ENCODE data around the gene ADGRG1.

ADGRG1 gene

GRCh38 chr16:57632568-57632967 lies 4.1 kb downstream of the ADGRG1 start:
- Histone ChIP-seq H3K27ac (ENCODE audit: low read length) (no peak overlapping the region), H3K9ac (ENCODE audit: low read depth, low read length) (no peak overlapping the region), H3K4me1 (ENCODE audit: insufficient read depth, low read length) (peaks cover 5% of the 10 kb centered on the region), H3K27me3 (ENCODE audit: insufficient read depth, low read length) (0 out of 2 replicates have a peak, but pooled peaks cover 5% of the 10 kb centered on the region), H3K9me3 (ENCODE audit: insufficient read depth, low read depth, low read length) (no peaks in the 10 kb centered on the region), H3K36me3 (ENCODE audit: insufficient read depth, low read depth, low read length) (no peaks in the 10 kb centered on the region), H3K4me3 (ENCODE audit: low read length) (no peak overlapping the region)

GRCh38 chr16:57633383-57634064 lies 5.1 kb downstream of the ADGRG1 start:
- Histone ChIP-seq H3K4me3 (ENCODE audit: low read length) (no peak overlapping the region), H3K36me3 (ENCODE audit: insufficient read depth, low read depth, low read length) (no peaks in the 10 kb centered on the region), H3K27ac (ENCODE audit: low read length) (no peak overlapping the region), H3K9me3 (ENCODE audit: insufficient read depth, low read depth, low read length) (no peaks in the 10 kb centered on the region), H3K27me3 (ENCODE audit: insufficient read depth, low read length) (0 out of 2 replicates have a peak, but pooled peaks cover 5% of the 10 kb centered on the region), H3K4me1 (ENCODE audit: insufficient read depth, low read length) (peaks cover 4% of the 10 kb centered on the region; the same call in 1 of the 2 replicates), H3K9ac (ENCODE audit: low read depth, low read length) (no peak overlapping the region)

- no peaks in the 10 kb centered on the region for H3K36me3 ChIP-seq (ENCODE audit: insufficient read depth, low read depth, low read length)
- H3K4me3 ChIP-seq (ENCODE audit: low read length) = no peak overlapping the region
- H3K9me3 ChIP-seq (ENCODE audit: insufficient read depth, low read depth, low read length) = no peaks in the 10 kb centered on the region
- H3K4me1 ChIP-seq (ENCODE audit: insufficient read depth, low read length) = no peaks in the 10 kb centered on the region; the same call in 1 of the 2 replicates
- no peak overlapping the region for H3K27ac ChIP-seq (ENCODE audit: low read length)
- H3K27me3 ChIP-seq (ENCODE audit: insufficient read depth, low read length) = 0 out of 2 replicates have a peak, but pooled peaks cover 5% of the 10 kb centered on the region
- no peak overlapping the region for H3K9ac ChIP-seq (ENCODE audit: low read depth, low read length)
These were observed 5.7 kb downstream of the ADGRG1 start for GRCh38 chr16:57634171-57634570.

- no peaks in the 10 kb centered on the region for H3K9me3 ChIP-seq (ENCODE audit: insufficient read depth, low read depth, low read length)
- H3K9ac ChIP-seq (ENCODE audit: low read depth, low read length) = no peak overlapping the region
- no peaks in the 10 kb centered on the region for H3K36me3 ChIP-seq (ENCODE audit: insufficient read depth, low read depth, low read length)
- no peaks in the 10 kb centered on the region; the same call in 1 of the 2 replicates for H3K4me1 ChIP-seq (ENCODE audit: insufficient read depth, low read length)
- no peak overlapping the region for H3K27ac ChIP-seq (ENCODE audit: low read length)
- H3K27me3 ChIP-seq (ENCODE audit: insufficient read depth, low read length) = peaks cover 5% of the 10 kb centered on the region; the same call in 1 of the 2 replicates
- no peak overlapping the region for H3K4me3 ChIP-seq (ENCODE audit: low read length)
These were observed 7.1 kb downstream of the ADGRG1 start for GRCh38 chr16:57635266-57636097.

- Histone ChIP-seq H3K36me3 (ENCODE audit: insufficient read depth, low read depth, low read length) (no peaks in the 10 kb centered on the region), H3K9ac (ENCODE audit: low read depth, low read length) (no peak overlapping the region), H3K27me3 (ENCODE audit: insufficient read depth, low read length) (peaks cover 5% of the 10 kb centered on the region; the same call in 1 of the 2 replicates), H3K4me1 (ENCODE audit: insufficient read depth, low read length) (no peaks in the 10 kb centered on the region; the same call in 1 of the 2 replicates), H3K27ac (ENCODE audit: low read length) (no peak overlapping the region), H3K4me3 (ENCODE audit: low read length) (no peak overlapping the region), H3K9me3 (ENCODE audit: insufficient read depth, low read depth, low read length) (no peaks in the 10 kb centered on the region)
These were observed 7.8 kb downstream of the ADGRG1 start for GRCh38 chr16:57636184-57636583.

GRCh38 chr16:57637020-57637419 lies 8.6 kb downstream of the ADGRG1 start:
- Histone ChIP-seq H3K27me3 (ENCODE audit: insufficient read depth, low read length) (peaks cover 5% of the 10 kb centered on the region; the same call in 1 of the 2 replicates), H3K27ac (ENCODE audit: low read length) (no peak overlapping the region), H3K4me1 (ENCODE audit: insufficient read depth, low read length) (no peaks in the 10 kb centered on the region; the same call in 1 of the 2 replicates), H3K36me3 (ENCODE audit: insufficient read depth, low read depth, low read length) (no peaks in the 10 kb centered on the region), H3K4me3 (ENCODE audit: low read length) (no peak overlapping the region), H3K9me3 (ENCODE audit: insufficient read depth, low read depth, low read length) (no peaks in the 10 kb centered on the region), H3K9ac (ENCODE audit: low read depth, low read length) (no peak overlapping the region)

- Histone ChIP-seq H3K9me3 (ENCODE audit: insufficient read depth, low read depth, low read length) (no peaks in the 10 kb centered on the region), H3K27ac (ENCODE audit: low read length) (no peak overlapping the region), H3K9ac (ENCODE audit: low read depth, low read length) (no peak overlapping the region; the same call in 1 of the 2 replicates), H3K36me3 (ENCODE audit: insufficient read depth, low read depth, low read length) (no peaks in the 10 kb centered on the region), H3K4me1 (ENCODE audit: insufficient read depth, low read length) (no peaks in the 10 kb centered on the region; the same call in 1 of the 2 replicates), H3K27me3 (ENCODE audit: insufficient read depth, low read length) (peaks cover 5% of the 10 kb centered on the region; the same call in 1 of the 2 replicates), H3K4me3 (ENCODE audit: low read length) (no peak overlapping the region)
These were observed 9.0 kb downstream of the ADGRG1 start for GRCh38 chr16:57637424-57637823.

GRCh38 chr16:57637965-57638364 lies 9.5 kb downstream of the ADGRG1 start:
- Histone ChIP-seq H3K27me3 (ENCODE audit: insufficient read depth, low read length) (peaks cover 5% of the 10 kb centered on the region; the same call in 1 of the 2 replicates), H3K36me3 (ENCODE audit: insufficient read depth, low read depth, low read length) (no peaks in the 10 kb centered on the region), H3K27ac (ENCODE audit: low read length) (no peak overlapping the region), H3K9me3 (ENCODE audit: insufficient read depth, low read depth, low read length) (no peaks in the 10 kb centered on the region), H3K9ac (ENCODE audit: low read depth, low read length) (no peak overlapping the region), H3K4me1 (ENCODE audit: insufficient read depth, low read length) (no peaks in the 10 kb centered on the region; the same call in 1 of the 2 replicates), H3K4me3 (ENCODE audit: low read length) (no peak overlapping the region)

GRCh38 chr16:57638381-57638780 lies 10.0 kb downstream of the ADGRG1 start:
- Histone ChIP-seq H3K27ac (ENCODE audit: low read length) (no peak overlapping the region), H3K4me1 (ENCODE audit: insufficient read depth, low read length) (no peaks in the 10 kb centered on the region; the same call in 1 of the 2 replicates), H3K4me3 (ENCODE audit: low read length) (no peak overlapping the region), H3K9me3 (ENCODE audit: insufficient read depth, low read depth, low read length) (no peaks in the 10 kb centered on the region), H3K27me3 (ENCODE audit: insufficient read depth, low read length) (peaks cover 5% of the 10 kb centered on the region; the same call in 1 of the 2 replicates), H3K36me3 (ENCODE audit: insufficient read depth, low read depth, low read length) (no peaks in the 10 kb centered on the region), H3K9ac (ENCODE audit: low read depth, low read length) (no peak overlapping the region)

GRCh38 chr16:57639172-57639887 lies 10.9 kb downstream of the ADGRG1 start:
- no peaks in the 10 kb centered on the region for H3K36me3 ChIP-seq (ENCODE audit: insufficient read depth, low read depth, low read length)
- H3K9ac ChIP-seq (ENCODE audit: low read depth, low read length) = peak overlapping the region; percentile 59; the same call in 1 of the 2 replicates
- no peak overlapping the region for H3K27ac ChIP-seq (ENCODE audit: low read length)
- H3K4me3 ChIP-seq (ENCODE audit: low read length) = peak overlapping the region; percentile 43; the same call in 1 of the 2 replicates
- no peaks in the 10 kb centered on the region for H3K9me3 ChIP-seq (ENCODE audit: insufficient read depth, low read depth, low read length)
- no peaks in the 10 kb centered on the region; the same call in 1 of the 2 replicates for H3K4me1 ChIP-seq (ENCODE audit: insufficient read depth, low read length)
- H3K27me3 ChIP-seq (ENCODE audit: insufficient read depth, low read length) = peaks cover 5% of the 10 kb centered on the region; the same call in 1 of the 2 replicates

GRCh38 chr16:57640185-57640584 lies 11.8 kb downstream of the ADGRG1 start:
- Histone ChIP-seq H3K27ac (ENCODE audit: low read length) (no peak overlapping the region), H3K9me3 (ENCODE audit: insufficient read depth, low read depth, low read length) (no peaks in the 10 kb centered on the region), H3K36me3 (ENCODE audit: insufficient read depth, low read depth, low read length) (no peaks in the 10 kb centered on the region), H3K27me3 (ENCODE audit: insufficient read depth, low read length) (peaks cover 5% of the 10 kb centered on the region; the same call in 1 of the 2 replicates), H3K4me3 (ENCODE audit: low read length) (no peak overlapping the region; the same call in 1 of the 2 replicates), H3K9ac (ENCODE audit: low read depth, low read length) (no peak overlapping the region), H3K4me1 (ENCODE audit: insufficient read depth, low read length) (no peaks in the 10 kb centered on the region; the same call in 1 of the 2 replicates)

Measured in iPS-20b (cell line).